GM23338 (cell line): ENCODE measurements around the gene LRIG1. TPM values are rescaled to one million over a fixed set of nuclear protein-coding genes. Genes with fewer than 3 reads are reported as not detected.
A peak's percentile ranks its signal among the peaks of the same experiment; 100 is the strongest.

Experiments used
- ATAC-seq: fragments of 200-7000 bp; cut with Tn5 transposase; 3 replicates; pipeline ENCODE4 v1.9.1; 2020
- DNase-seq: peaks from one replicate; pipeline ENCODE4 v3.0.0-alpha.2; 2015; ENCODE audit warnings: low spot score
- H2AFZ ChIP-seq: fragments of 200-600 bp; sonication (generic); 2 replicates; pipeline ENCODE4 v1.8.0; 2016; ENCODE audit warnings: antibody characterized with exemption, mild to moderate bottlenecking, moderate library complexity
- H3F3A ChIP-seq: fragments of 200-600 bp; sonication (generic); replicated peaks from 2 replicates; pipeline ENCODE4 v1.8.0; 2017; ENCODE audit warnings: antibody characterized with exemption, mixed run types, low read depth
- H3K27ac ChIP-seq: fragments of 200-600 bp; sonication (generic); 2 replicates; pipeline ENCODE4 v1.6.1; 2016; ENCODE audit warnings: low read depth
- H3K27me3 ChIP-seq: fragments of 200-600 bp; sonication (generic); 2 replicates; pipeline ENCODE4 v1.8.0; 2016; ENCODE audit warnings: mild to moderate bottlenecking, mixed run types, moderate library complexity; ENCODE audit not compliant: insufficient read depth
- H3K36me3 ChIP-seq: fragments of 200-600 bp; sonication (generic); 2 replicates; pipeline ENCODE4 v1.8.0; 2016; ENCODE audit warnings: mild to moderate bottlenecking; ENCODE audit not compliant: insufficient read depth
- H3K4me1 ChIP-seq: fragments of 200-600 bp; sonication (generic); 2 replicates; pipeline ENCODE4 v1.8.0; 2016; ENCODE audit warnings: mild to moderate bottlenecking, moderate library complexity; ENCODE audit not compliant: insufficient read depth
- H3K4me2 ChIP-seq: fragments of 200-600 bp; sonication (generic); 2 replicates; pipeline ENCODE4 v1.7.1; 2017; ENCODE audit warnings: mixed run types
- H3K4me3 ChIP-seq: fragments of 200-600 bp; sonication (generic); 2 replicates; pipeline ENCODE4 v1.6.1; 2016; ENCODE audit warnings: mixed run types
- H3K79me2 ChIP-seq: fragments of 200-600 bp; sonication (generic); replicated peaks from 2 replicates; pipeline ENCODE4 v1.8.0; 2017; ENCODE audit warnings: mild to moderate bottlenecking; ENCODE audit not compliant: insufficient read depth
- H3K9me2 ChIP-seq: fragments of 200-600 bp; sonication (generic); 2 replicates; pipeline ENCODE4 v1.8.0; 2017; ENCODE audit not compliant: insufficient read depth
- H4K20me1 ChIP-seq: fragments of 200-600 bp; sonication (generic); replicated peaks from 2 replicates; pipeline ENCODE4 v1.8.0; 2017; ENCODE audit warnings: mild to moderate bottlenecking; ENCODE audit not compliant: insufficient read depth
- H3K27ac Mint-ChIP-seq: 2 replicates; pipeline ENCODE4 v1.8.0; 2020; ENCODE audit warnings: inconsistent platforms, mild to moderate bottlenecking, moderate library complexity, mixed read lengths
- H3K27me3 Mint-ChIP-seq: 3 replicates; pipeline ENCODE4 v1.8.0; 2022; ENCODE audit warnings: low read depth, mild to moderate bottlenecking, moderate library complexity, mixed read lengths, inconsistent platforms; ENCODE audit not compliant: insufficient read depth, poor library complexity
- H3K36me3 Mint-ChIP-seq: 3 replicates; pipeline ENCODE4 v1.8.0; 2021; ENCODE audit warnings: low read depth, mild to moderate bottlenecking, inconsistent platforms, moderate library complexity, mixed read lengths
- H3K4me1 Mint-ChIP-seq: 3 replicates; pipeline ENCODE4 v1.8.0; 2020; ENCODE audit warnings: mild to moderate bottlenecking, inconsistent platforms, mixed read lengths
- H3K4me3 Mint-ChIP-seq: 3 replicates; pipeline ENCODE4 v1.8.0; 2021; ENCODE audit warnings: moderate library complexity, mild to moderate bottlenecking, inconsistent platforms, mixed read lengths
- H3K9me3 Mint-ChIP-seq: 3 replicates; pipeline ENCODE4 v1.8.0; 2020; ENCODE audit warnings: moderate library complexity, mild to moderate bottlenecking, inconsistent platforms, mixed read lengths
- CREB1 ChIP-seq: fragments of 250-450 bp; sonication (Bioruptor Pico); IDR thresholded peaks from 2 replicates; pipeline ENCODE4 v1.5.0; 2020; ENCODE audit warnings: low read depth, mild to moderate bottlenecking, moderate library complexity
- CTCF ChIP-seq, 2 experiments: fragments of 200-600 bp in 1 of 2; sonication (generic) in 1 of 2; conservative IDR thresholded peaks; 2 replicates each; pipeline versions ENCODE4 v1.5.1 to v1.6.1; 2016 to 2017; ENCODE audit warnings: antibody characterized with exemption in 2 of 2, low read depth in 2 of 2, mild to moderate bottlenecking in 2 of 2, moderate library complexity in 1 of 2
- ETS1 ChIP-seq: IDR thresholded peaks from 2 replicates; pipeline ENCODE4 v1.6.1; 2016; ENCODE audit warnings: antibody characterized with exemption
- EZH2phosphoT487 ChIP-seq: fragments of 200-600 bp; sonication (generic); IDR thresholded peaks from one replicate; pipeline ENCODE4 v1.8.1; 2018; ENCODE audit warnings: antibody characterized with exemption; ENCODE audit not compliant: unreplicated experiment
- JUNB ChIP-seq: IDR thresholded peaks from one replicate; pipeline ENCODE4 v1.6.1; 2016; ENCODE audit warnings: antibody characterized with exemption; ENCODE audit not compliant: unreplicated experiment
- NANOG ChIP-seq: IDR thresholded peaks from 2 replicates; pipeline ENCODE4 v1.6.1; 2016; ENCODE audit warnings: antibody characterized with exemption, borderline replicate concordance
- POLR2AphosphoS5 ChIP-seq: IDR thresholded peaks from 2 replicates; pipeline ENCODE4 v1.6.1; 2016; ENCODE audit warnings: antibody characterized with exemption, low read depth
- REST ChIP-seq: IDR thresholded peaks from one replicate; pipeline ENCODE4 v1.6.1; 2018; ENCODE audit warnings: antibody characterized with exemption; ENCODE audit not compliant: unreplicated experiment
- STAT1 ChIP-seq: IDR thresholded peaks from one replicate; pipeline ENCODE4 v1.6.1; 2016; ENCODE audit warnings: antibody characterized with exemption; ENCODE audit not compliant: unreplicated experiment
- ZNF114 ChIP-seq: fragments of 250-450 bp; sonication (Bioruptor Pico); IDR thresholded peaks from 2 replicates; pipeline ENCODE4 v1.5.0; 2020; ENCODE audit warnings: mild to moderate bottlenecking, moderate library complexity
- ZNF331 ChIP-seq: fragments of 250-450 bp; sonication (Bioruptor Pico); IDR thresholded peaks from 2 replicates; pipeline ENCODE4 v1.5.0; 2020; ENCODE audit warnings: low read depth, mild to moderate bottlenecking, moderate library complexity
- ZNF462 ChIP-seq: fragments of 250-450 bp; sonication (Bioruptor Pico); IDR thresholded peaks from 2 replicates; pipeline ENCODE4 v1.5.0; 2020; ENCODE audit warnings: mild to moderate bottlenecking, moderate library complexity
- polyA plus RNA-seq: library from polyadenylated mRNA; unstranded; fragments of >200 nt; fragmentation: Nextera tagmentation; extraction: Ambion mirVana; gene quantifications from 2 replicates; pipeline ENCODE4 v1.2.1, GENCODE V29; 2016
- total RNA-seq: library from RNA; depleted of rRNA; stranded (reverse); fragments of >200 nt; shearing (Covaris generic); gene quantifications from 2 replicates; pipeline ENCODE4 v1.2.3, GENCODE V29; 2014

LRIG1 gene
- total and polyA plus RNA-seq, 2 experiments from 2014 or later, result 40.0 to 134 TPM

- Mint-ChIP-seq H3K27ac (peak overlapping the region; percentile 99), H3K9me3 (no peaks in the 10 kb centered on the region), H3K4me1 (peaks cover 93% of the 10 kb centered on the region), H3K4me3 (peak overlapping the region; percentile 70), H3K36me3 (peaks cover 72% of the 10 kb centered on the region), H3K27me3 (peaks cover 36% of the 10 kb centered on the region)
- Histone ChIP-seq H3K4me2 (peak overlapping the region; percentile 70), H3K27me3 (no peaks in the 10 kb centered on the region), H3K36me3 (no peaks in the 10 kb centered on the region; the same call in 1 of the 2 replicates), H3F3A (peaks cover 26% of the 10 kb centered on the region), H3K9me2 (peaks cover 3% of the 10 kb centered on the region; the same call in 1 of the 2 replicates), H3K4me1 (peaks cover 80% of the 10 kb centered on the region), H2AFZ (no peak overlapping the region), H3K79me2 (peaks cover 76% of the 10 kb centered on the region), H3K4me3 (peak overlapping the region; percentile 44), H4K20me1 (peaks cover 10% of the 10 kb centered on the region; the same call in 1 of the 2 replicates), H3K27ac (peak overlapping the region; percentile 100)
- no peak for DNase-seq
- ATAC-seq, result peak; percentile 9
- TF ChIP-seq STAT1 (no peak), JUNB (no peak), CTCF (conservative IDR thresholded peaks at IDR 0.05; ENCODE audit: low read depth in 2 of 2) (no peak), ETS1 (no peak), EZH2phosphoT487 (no peak), REST (no peak), ZNF114 (no peak), POLR2AphosphoS5 (no peak), ZNF462 (CRISPR knock-in tag) (no peak), NANOG (no peak), ZNF331 (no peak), CREB1 (CRISPR knock-in tag) (no peak)
These were observed 57.6 kb downstream of the LRIG1 start for GRCh38 chr3:66443118-66443803.
